Right cardiac atrium (tissue), 5 donors: ENCODE measurements around the gene LILRB2. TPM values are rescaled to one million over a fixed set of nuclear protein-coding genes. Genes with fewer than 3 reads are reported as not detected.
"Not testable (repeated sequence)": the region's sequence is repeated elsewhere in the genome, so short reads cannot be mapped to it uniquely, and the experiment has no call there.

Experiments used
- ATAC-seq, 2 donors: fragments of 200-7000 bp; cut with Tn5 transposase; one replicate each; pipeline versions ENCODE4 v1.8.0 to v1.9.1; 2020; ENCODE audit warnings: moderate library complexity in 2 of 2, mild to moderate bottlenecking in 1 of 2
- DNase-seq, 3 donors: peaks; one replicate each; pipeline ENCODE4 v3.0.0-alpha.2; 2020
- H3K27ac ChIP-seq: one replicate; pipeline ENCODE4 v1.5.1; 2013; ENCODE audit warnings: mild to moderate bottlenecking, low read length, control low read depth, moderate library complexity
- H3K27me3 ChIP-seq: one replicate; pipeline ENCODE4 v1.6.1; 2013; ENCODE audit not compliant: control insufficient read depth, insufficient read depth
- H3K4me1 ChIP-seq: one replicate; pipeline ENCODE4 v1.6.1; 2013; ENCODE audit warnings: low read length; ENCODE audit not compliant: control insufficient read depth, insufficient read depth
- H3K4me3 ChIP-seq: one replicate; pipeline ENCODE4 v1.5.1; 2013; ENCODE audit warnings: low read length, control low read depth
- H3K9me3 ChIP-seq: one replicate; pipeline ENCODE4 v1.6.1; 2013; ENCODE audit warnings: low read length; ENCODE audit not compliant: control insufficient read depth
- WGBS: extraction: QIAGEN DNeasy Blood & Tissue Kit; methylation state at CpG from one replicate; pipeline ENCODE4 v1.1.7; 2013; 5-methylcytosine and 5-hydroxymethylcytosine counted together
- intact Hi-C, 4 donors: fragments of 100-400 bp; cut with DNase I; formaldehyde crosslinking; loops; one replicate each; pipeline versions ENCODE4 v1.11.0 to v1.14.0; 2022 to 2023
- polyA plus RNA-seq: library from polyadenylated mRNA; stranded (reverse); fragments of 200-250 nt; gene quantifications from one replicate; pipeline ENCODE4 v1.2.3, GENCODE V29; 2013
- total RNA-seq, 4 donors: library from RNA; stranded (reverse); fragmentation: NEBNext Ultra II Directional; extraction: Animal tissue kit (Norgen Biotek cat#: 25700); gene quantifications; one replicate each; pipeline ENCODE4 v1.2.1, GENCODE V29; 2021
- donor health status: healthy with polysubstance abuse.
- donor health status: DM: no; HTN: yes; CAD: no.
- donor health status: DM: no; HTN: no; CAD: no.
- donor health status: DM: no; HTN: yes; CAD: no; lungs with severe emphysema.
- donor health status: DM: yes; HTN: yes; CAD: no.

Gene LILRB2
- total and polyA plus RNA-seq, 5 donors, result 1.9 to 5.0 (median 4.7) TPM

DNA sequence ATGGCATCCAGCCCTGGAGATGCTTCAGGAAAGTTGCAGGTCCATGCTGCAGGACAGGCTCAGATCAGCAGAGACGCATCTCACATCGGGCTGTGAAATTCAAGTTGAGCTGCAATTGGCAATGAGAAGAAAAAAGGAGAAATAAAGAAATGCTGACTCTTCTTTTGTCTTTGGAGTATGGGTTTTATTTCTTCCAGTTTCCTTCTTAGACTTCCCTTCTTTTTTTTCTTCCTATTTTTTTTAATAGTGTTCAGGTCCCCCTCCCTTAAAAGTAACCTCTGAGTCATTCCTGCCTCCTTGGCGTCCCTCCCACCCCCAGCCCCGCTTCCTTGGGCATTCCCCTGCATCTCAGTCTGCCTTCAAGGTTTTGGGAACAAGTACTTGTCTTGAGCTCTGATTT lies 9.3 kb downstream of the LILRB2 start:
- H3K4me3 ChIP-seq, H3K27ac ChIP-seq, H3K9me3 ChIP-seq, H3K4me1 ChIP-seq, intact Hi-C loops, H3K27me3 ChIP-seq: not testable (repeated sequence)
- DNase-seq (peak in 1 of 3 donors; percentile 73), ATAC-seq (peak in 1 of 2 donors; percentile 42)
- WGBS, result 54% methylated on average over 4 of the region's 4 CpGs

DNA sequence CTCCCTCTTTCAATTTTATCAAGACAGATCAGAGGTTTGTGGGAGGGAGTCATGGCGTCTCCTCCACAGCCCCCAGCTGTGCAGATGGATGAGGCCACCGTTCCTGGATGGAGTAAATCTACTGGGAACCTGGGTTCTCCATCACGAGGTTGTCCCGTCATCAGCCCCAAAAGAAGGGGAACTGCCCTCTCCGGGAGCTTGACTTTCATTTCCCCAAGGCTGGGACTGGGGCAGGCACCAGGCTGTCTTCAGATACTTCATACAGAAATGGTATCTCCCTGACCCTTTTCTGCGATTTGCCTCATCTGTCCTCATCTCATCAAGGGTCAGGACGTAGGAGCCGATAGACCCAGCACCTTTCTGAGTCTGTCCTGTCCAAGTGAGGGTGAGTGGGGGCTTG lies 9.8 kb downstream of the LILRB2 start:
- Histone ChIP-seq H3K4me1 (no peaks in the 10 kb centered on the region), H3K4me3 (no peak overlapping the region), H3K27me3 (no peaks in the 10 kb centered on the region), H3K27ac (no peak overlapping the region), H3K9me3 (no peaks in the 10 kb centered on the region)
- intact Hi-C loops, result no loop called here
- ATAC-seq (peak; percentile 55 to 64), DNase-seq (peak in 1 of 3 donors; percentile 61)
- WGBS, result 71% methylated on average over 8 of the region's 8 CpGs

DNA sequence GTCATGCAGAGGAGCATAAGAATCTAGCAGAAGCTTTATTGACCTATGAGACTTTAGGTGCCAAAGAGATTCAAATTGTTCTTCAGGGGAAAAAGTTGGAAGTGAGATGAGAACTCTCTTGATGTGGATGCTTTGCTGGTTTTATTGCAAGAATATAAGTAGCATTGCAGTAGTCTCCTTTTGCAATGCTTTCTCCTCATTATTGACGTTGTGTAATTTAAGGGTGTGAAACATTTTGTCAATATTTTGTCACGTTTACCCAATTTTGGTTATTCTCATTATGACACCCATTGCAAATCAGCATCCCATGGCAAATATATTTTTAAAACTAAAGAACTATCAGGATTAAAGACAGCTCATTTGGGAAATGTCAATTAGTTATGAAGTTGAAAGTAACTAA lies 12.0 kb downstream of the LILRB2 start:
- ATAC-seq (no peak), DNase-seq (no peak)
- no peaks in the 10 kb centered on the region for H3K4me1 ChIP-seq
- no peaks in the 10 kb centered on the region for H3K27me3 ChIP-seq
- no peaks in the 10 kb centered on the region for H3K9me3 ChIP-seq
- no peak overlapping the region for H3K4me3 ChIP-seq
- no peak overlapping the region for H3K27ac ChIP-seq
- intact Hi-C loops, result no loop called here
- WGBS, result 55% methylated on average over 2 of the region's 2 CpGs

DNA sequence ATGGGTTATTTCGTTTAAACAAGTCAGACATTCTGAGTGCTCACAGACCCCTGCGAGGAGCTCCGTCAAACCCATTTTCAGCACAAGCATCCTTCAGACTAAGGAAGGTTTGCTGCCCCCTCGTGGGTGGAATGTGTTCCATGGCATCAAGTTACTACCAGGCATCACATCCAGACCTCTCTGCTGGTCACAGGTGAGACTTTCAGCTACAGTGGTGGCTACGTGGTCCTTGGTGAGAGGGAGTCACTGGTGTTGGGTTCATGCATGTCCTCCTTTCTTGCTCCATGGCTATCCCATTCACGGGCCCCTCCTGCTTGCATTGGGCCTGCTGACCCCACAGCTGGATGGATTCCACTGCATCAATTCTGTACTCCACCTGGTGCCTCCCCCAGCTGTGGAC lies 14.8 kb downstream of the LILRB2 start:
- intact Hi-C loops, result no loop called here
- WGBS, result 8% methylated on average over 6 of the region's 6 CpGs
- Histone ChIP-seq H3K4me1 (no peaks in the 10 kb centered on the region), H3K27me3 (no peaks in the 10 kb centered on the region), H3K4me3 (no peak overlapping the region), H3K9me3 (no peaks in the 10 kb centered on the region), H3K27ac (no peak overlapping the region)
- ATAC-seq, result peak in 1 of 2 donors; percentile 39
- peak; percentile 63 to 88 (median 79) for DNase-seq

DNA sequence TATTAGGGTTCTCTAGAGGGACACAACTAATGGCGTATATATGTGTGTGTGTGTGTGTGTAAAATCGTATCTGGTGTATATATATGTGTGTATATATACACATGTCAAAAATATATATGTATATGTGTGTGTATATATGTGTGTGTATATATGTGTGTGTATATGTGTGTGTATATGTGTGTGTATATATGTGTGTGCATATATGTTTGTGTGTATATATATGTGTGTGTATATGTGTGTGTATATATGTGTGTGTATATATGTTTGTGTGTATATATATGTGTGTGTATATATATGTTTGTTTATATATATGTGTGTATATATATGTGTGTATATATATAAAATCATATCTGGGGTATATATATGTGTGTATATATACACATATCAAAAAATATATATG lies 18.4 kb downstream of the LILRB2 start:
- Histone ChIP-seq H3K27me3 (no peaks in the 10 kb centered on the region), H3K27ac (no peak overlapping the region), H3K4me1 (no peaks in the 10 kb centered on the region), H3K4me3 (no peak overlapping the region), H3K9me3 (no peaks in the 10 kb centered on the region)
- ATAC-seq, result no peak
- intact Hi-C loops, result no loop called here
- 84% methylated on average over 2 of the region's 2 CpGs for WGBS
- DNase-seq, result no peak

DNA sequence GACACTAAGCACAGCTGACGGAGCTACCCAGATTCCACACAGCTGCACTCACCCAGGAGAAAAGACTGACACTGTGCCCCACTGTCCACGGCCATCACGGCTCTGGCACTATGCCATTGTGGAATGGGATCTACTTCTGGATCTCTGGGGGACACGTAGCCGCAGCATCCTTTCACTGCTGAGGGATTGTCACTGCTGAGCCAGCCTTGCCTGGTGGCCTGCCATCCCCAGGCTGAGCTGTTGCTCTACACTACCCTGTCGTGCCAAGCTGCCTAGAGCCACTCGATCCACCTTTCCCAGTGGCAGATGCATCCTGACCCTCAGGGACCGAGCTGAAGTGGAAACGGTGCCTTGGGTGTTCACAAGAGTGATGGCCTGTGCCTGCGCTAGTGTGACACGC lies 18.8 kb downstream of the LILRB2 start:
- Histone ChIP-seq H3K4me3 (no peak overlapping the region), H3K9me3 (no peaks in the 10 kb centered on the region), H3K27me3 (no peaks in the 10 kb centered on the region), H3K4me1 (no peaks in the 10 kb centered on the region), H3K27ac (no peak overlapping the region)
- DNase-seq (peak in 1 of 3 donors; percentile 32), ATAC-seq (no peak)
- intact Hi-C loops, result no loop called here
- WGBS, result 75% methylated on average over 11 of the region's 11 CpGs

DNA sequence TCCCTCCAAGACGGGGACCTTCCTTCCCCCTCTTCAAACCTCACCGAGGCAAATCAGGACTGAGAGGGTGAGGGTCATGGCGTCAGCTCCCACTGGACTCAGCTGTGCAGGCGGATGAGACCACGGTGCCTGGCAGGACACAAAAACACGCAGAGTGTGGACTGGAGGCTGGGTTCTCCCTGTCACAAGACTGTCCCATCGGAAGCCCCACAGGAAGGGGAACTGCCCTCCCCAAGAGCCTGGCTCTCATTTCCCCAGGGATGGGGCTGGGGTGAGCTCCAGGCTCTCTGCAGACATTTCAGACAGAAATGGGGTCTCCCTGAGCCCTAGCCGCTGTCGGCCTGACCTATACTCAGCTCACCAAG lies 23.8 kb downstream of the LILRB2 start, which contains the start of gene LILRB5:
Gene LILRB5, minus strand, starts transcription at position 158 of the 365 bp plus-strand sequence. Its CDS starts 80 bp downstream, at position 78.
- no peaks in the 10 kb centered on the region for H3K4me1 ChIP-seq
- no peaks in the 10 kb centered on the region for H3K27me3 ChIP-seq
- peak within 1 kb of the TSS; percentile 22 for H3K27ac ChIP-seq
- no peaks in the 10 kb centered on the region for H3K9me3 ChIP-seq
- no peak for DNase-seq
- 63% methylated on average over 9 of the region's 9 CpGs for WGBS
- intact Hi-C loops, result no loop called here
- H3K4me3 ChIP-seq, result no peak within 1 kb of the TSS
- ATAC-seq, result peak; percentile 52 to 58

DNA sequence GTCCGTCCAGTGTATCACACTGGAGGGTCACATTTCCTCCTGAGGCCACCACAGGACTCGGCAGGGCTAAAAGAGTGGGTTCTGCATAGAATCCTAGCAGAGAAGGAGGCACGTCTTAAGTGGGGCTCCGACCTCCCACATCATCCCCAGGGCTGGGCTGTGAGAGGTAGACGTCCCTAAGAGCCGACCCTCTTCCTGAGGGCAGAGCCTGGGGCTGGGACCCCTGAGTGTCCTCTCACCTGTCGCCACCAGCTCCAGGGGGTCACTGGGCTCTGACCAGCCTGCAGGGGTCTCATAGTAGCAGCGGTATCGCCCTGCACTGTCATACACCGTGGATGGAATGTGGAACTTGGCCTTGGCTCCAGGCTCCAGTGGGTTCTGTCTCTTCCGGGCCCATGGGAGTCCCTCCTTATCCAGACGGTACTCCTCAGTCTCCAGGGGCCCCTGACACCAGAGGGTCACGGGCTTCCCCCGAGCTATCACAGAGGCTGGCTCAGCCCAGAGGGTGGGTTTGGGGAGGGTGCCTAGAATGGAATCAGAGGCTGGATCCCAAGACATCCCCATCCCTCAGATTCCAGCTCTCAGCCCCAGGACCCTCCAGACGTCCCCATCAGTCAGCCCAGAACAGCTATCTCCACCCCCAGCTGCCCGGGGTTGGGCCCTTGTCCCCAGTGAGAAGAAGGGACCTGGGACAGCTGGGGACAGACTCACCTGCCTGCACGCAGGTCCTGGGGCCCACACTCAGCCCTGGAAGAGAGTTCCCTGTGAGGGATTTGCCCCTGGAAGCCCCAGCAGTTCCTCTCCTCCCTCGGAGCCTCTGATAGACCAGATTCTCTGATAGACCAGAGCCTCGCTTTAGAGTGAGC lies 24.4 kb downstream of the LILRB2 start:
- H3K4me3 ChIP-seq, result no peak overlapping the region
- whole genome bisulfite sequencing, result 65% methylated on average over 19 of the region's 19 CpGs
- H3K27me3 ChIP-seq, result no peaks in the 10 kb centered on the region
- intact Hi-C loops, result no loop called here
- DNase-seq (peak in 1 of 3 donors; percentile 13), ATAC-seq (peak in 1 of 2 donors; percentile 27)
- no peaks in the 10 kb centered on the region for H3K9me3 ChIP-seq
- H3K4me1 ChIP-seq, result no peaks in the 10 kb centered on the region
- H3K27ac ChIP-seq, result peak overlapping the region; percentile 22

DNA sequence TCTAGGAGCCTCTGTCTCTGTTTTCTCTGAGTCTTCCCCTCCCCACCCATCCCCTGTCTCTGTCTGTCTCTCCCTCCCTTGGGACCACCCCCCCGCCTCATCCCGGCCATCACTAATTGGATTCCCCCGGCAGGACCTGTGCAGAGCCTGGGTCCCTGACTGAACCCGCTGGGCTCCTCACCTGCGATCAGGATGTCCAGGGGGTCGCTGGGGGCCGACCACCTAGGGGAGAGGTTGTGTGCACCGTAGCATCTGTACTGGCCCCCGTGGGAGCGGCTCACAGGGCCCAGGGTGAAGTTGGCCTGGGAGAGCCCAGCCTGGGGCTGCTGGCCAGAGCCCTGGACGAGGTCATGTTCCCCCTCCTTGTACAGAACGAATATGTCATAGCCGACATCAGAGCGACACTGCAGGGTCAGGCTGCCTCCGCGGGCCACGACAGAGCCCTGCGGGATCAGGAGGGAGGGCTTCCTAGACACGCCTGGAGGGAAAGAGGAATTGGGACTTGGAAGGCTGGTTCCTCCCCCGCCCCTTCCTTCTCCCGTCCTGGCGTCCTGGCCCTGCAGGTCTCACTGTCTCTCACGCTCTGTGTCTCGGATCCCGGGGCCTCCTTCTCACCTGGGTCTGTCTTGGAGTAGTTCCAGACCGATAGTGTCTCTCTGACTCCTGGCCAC lies 25.7 kb downstream of the LILRB2 start:
- H3K27ac ChIP-seq, result no peak overlapping the region
- H3K9me3 ChIP-seq, result no peaks in the 10 kb centered on the region
- peak in 1 of 3 donors; percentile 38 for DNase-seq

DNA sequence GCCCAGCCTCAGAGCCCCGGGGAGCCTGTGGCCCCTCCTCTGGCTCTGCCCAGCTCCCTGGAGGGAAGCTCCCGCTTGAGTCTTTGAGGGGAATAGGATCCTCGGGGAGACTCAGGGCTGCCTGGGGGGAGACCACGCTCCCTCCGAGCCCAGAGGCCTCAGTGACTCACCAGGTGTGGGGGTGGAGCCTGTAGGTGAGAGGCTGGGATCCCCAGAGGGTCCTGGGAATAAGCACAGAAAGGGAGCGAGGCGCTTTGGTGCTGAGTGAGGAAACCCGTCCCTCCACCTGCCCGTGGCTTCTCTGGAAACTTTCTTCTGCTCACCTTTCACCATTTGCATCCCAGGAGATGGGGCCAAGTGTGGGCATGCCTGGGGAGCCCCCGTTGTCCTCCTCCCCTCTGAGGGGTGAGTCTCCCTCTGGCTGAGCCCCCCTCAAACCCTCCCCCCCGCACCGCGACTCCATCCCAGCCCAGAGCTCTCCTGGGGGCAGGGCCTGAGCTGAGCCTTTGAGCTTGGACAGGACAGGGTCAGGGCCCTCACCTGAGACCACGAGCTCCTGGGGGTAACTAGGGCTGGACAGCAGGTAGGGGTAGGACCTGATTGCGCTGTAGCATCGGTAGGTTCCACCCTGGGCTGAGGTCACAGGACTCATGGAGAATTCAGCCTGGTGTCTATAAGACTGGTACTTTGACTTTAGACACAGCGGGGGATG lies 26.6 kb downstream of the LILRB2 start:
- WGBS, result 53% methylated on average over 17 of the region's 17 CpGs
- peak in 1 of 3 donors; percentile 28 for DNase-seq
- ATAC-seq, result no peak
- no peaks in the 10 kb centered on the region for H3K27me3 ChIP-seq
- no peak overlapping the region for H3K4me3 ChIP-seq
- H3K9me3 ChIP-seq, result no peaks in the 10 kb centered on the region
- intact Hi-C loops, result no loop called here
- no peaks in the 10 kb centered on the region for H3K4me1 ChIP-seq
- no peak overlapping the region for H3K27ac ChIP-seq

More for the DNA sequence above, 25.7 kb downstream of the LILRB2 start:
- no peak overlapping the region for H3K4me3 ChIP-seq
- no peak for ATAC-seq
- no peaks in the 10 kb centered on the region for H3K27me3 ChIP-seq
- intact Hi-C loops, result no loop called here
- no peaks in the 10 kb centered on the region for H3K4me1 ChIP-seq
- 55% methylated on average over 26 of the region's 26 CpGs for WGBS
